IMR-90 (cell line): ENCODE measurements around the gene INO80D. TPM values are rescaled to one million over a fixed set of nuclear protein-coding genes. Genes with fewer than 3 reads are reported as not detected.
A peak's percentile ranks its signal among the peaks of the same experiment; 100 is the strongest.

ENCODE experiments used
- ATAC-seq: fragments of 200-7000 bp; cut with Tn5 transposase; 2 replicates; pipeline ENCODE4 v1.9.1; 2020; ENCODE audit warnings: low read depth, mild to moderate bottlenecking, moderate library complexity
- BruUV-seq: library from RNA; stranded (reverse); fragments of 400-500 nt; replicated peaks from 2 replicates; lab custom pipeline; 2021; lab: Mats Ljungman, UMichigan
- CTCF ChIA-PET: fragments of 300-600 bp; formaldehyde crosslinking; extraction: SDS; loops from one replicate; lab custom pipeline; 2021; ENCODE audit warnings: antibody characterized with exemption; lab: Yijun Ruan, JAX
- POLR2A ChIA-PET: fragments of 300-600 bp; sonication (Branson Sonifier 250); formaldehyde crosslinking; loops from one replicate; lab custom pipeline; 2022; ENCODE audit warnings: antibody characterized with exemption; ENCODE audit not compliant: unreplicated experiment; lab: Charles Lee
- DNase-seq: peaks from one replicate; pipeline ENCODE4 v3.0.0; 2013
- H2AFZ ChIP-seq: replicated peaks from 2 replicates; pipeline ENCODE3; 2013; ENCODE audit warnings: low read length, mild to moderate bottlenecking; ENCODE audit not compliant: poor library complexity
- H2AK5ac ChIP-seq: 2 replicates; pipeline ENCODE4 v1.6.1; 2013; ENCODE audit warnings: low read depth, low read length, inconsistent platforms
- H2AK9ac ChIP-seq: replicated peaks from 2 replicates; pipeline ENCODE3; 2013; ENCODE audit warnings: mild to moderate bottlenecking, low read depth, low read length, moderate library complexity; ENCODE audit not compliant: poor library complexity
- H2BK120ac ChIP-seq: 2 replicates; pipeline ENCODE4 v1.6.1; 2013; ENCODE audit warnings: low read depth, low read length, inconsistent platforms
- H2BK15ac ChIP-seq: 3 replicates; pipeline ENCODE4 v1.6.1; 2013; ENCODE audit warnings: low read depth, low read length, inconsistent platforms
- H2BK20ac ChIP-seq: 2 replicates; pipeline ENCODE4 v1.6.1; 2013; ENCODE audit warnings: low read depth, mild to moderate bottlenecking, inconsistent platforms, low read length, moderate library complexity
- H2BK5ac ChIP-seq: 2 replicates; pipeline ENCODE4 v1.6.1; 2013; ENCODE audit warnings: mild to moderate bottlenecking, low read depth, low read length, inconsistent platforms; ENCODE audit not compliant: poor library complexity, severe bottlenecking
- H3K14ac ChIP-seq: replicated peaks from 2 replicates; pipeline ENCODE4 v1.6.1; 2013; ENCODE audit warnings: low read depth, low read length, inconsistent platforms
- H3K18ac ChIP-seq: 2 replicates; pipeline ENCODE4 v1.6.1; 2013; ENCODE audit warnings: low read depth, low read length, control low read depth
- H3K23ac ChIP-seq: 2 replicates; pipeline ENCODE4 v1.6.1; 2013; ENCODE audit warnings: low read depth, low read length, inconsistent platforms
- H3K27ac ChIP-seq: 2 replicates; pipeline ENCODE4 v1.5.1; 2013; ENCODE audit warnings: mild to moderate bottlenecking, control low read depth, low read length; ENCODE audit not compliant: insufficient read depth
- H3K27me3 ChIP-seq: 2 replicates; pipeline ENCODE4 v1.6.1; 2013; ENCODE audit warnings: low read length; ENCODE audit not compliant: control insufficient read depth, insufficient read depth
- H3K36me3 ChIP-seq: 2 replicates; pipeline ENCODE4 v1.6.1; 2013; ENCODE audit warnings: low read length, mixed read lengths; ENCODE audit not compliant: control insufficient read depth, insufficient read depth
- H3K4ac ChIP-seq: 2 replicates; pipeline ENCODE4 v1.6.1; 2013; ENCODE audit warnings: low read depth, low read length, inconsistent platforms
- H3K4me1 ChIP-seq: 2 replicates; pipeline ENCODE4 v1.6.1; 2013; ENCODE audit warnings: low read length, mixed read lengths; ENCODE audit not compliant: control insufficient read depth, insufficient read depth
- H3K4me2 ChIP-seq: 2 replicates; pipeline ENCODE4 v1.6.1; 2013; ENCODE audit warnings: low read depth, mild to moderate bottlenecking, control low read depth, low read length, moderate library complexity
- H3K4me3 ChIP-seq: 2 replicates; pipeline ENCODE4 v1.5.1; 2013; ENCODE audit warnings: low read depth, mild to moderate bottlenecking, control low read depth, low read length, moderate library complexity; ENCODE audit not compliant: insufficient read depth
- H3K56ac ChIP-seq: 2 replicates; pipeline ENCODE4 v1.6.1; 2013; ENCODE audit warnings: low read length, inconsistent platforms; ENCODE audit not compliant: insufficient read depth; ENCODE audit errors: extremely low read depth
- H3K79me1 ChIP-seq, 2 experiments: 2 replicates each; pipeline ENCODE4 v1.6.1; 2013; ENCODE audit warnings: low read length in 2 of 2, inconsistent platforms in 1 of 2, low read depth in 1 of 2
- H3K9ac ChIP-seq: 2 replicates; pipeline ENCODE4 v1.6.1; 2013; ENCODE audit warnings: low read depth, low read length, control low read depth
- H3K9me1 ChIP-seq: 2 replicates; pipeline ENCODE4 v1.6.1; 2013; ENCODE audit warnings: low read length, inconsistent platforms; ENCODE audit not compliant: insufficient read depth
- H3K9me3 ChIP-seq: 2 replicates; pipeline ENCODE4 v1.6.1; 2013; ENCODE audit warnings: low read length; ENCODE audit not compliant: control insufficient read depth, insufficient read depth
- H4K20me1 ChIP-seq: 2 replicates; pipeline ENCODE4 v1.6.1; 2013; ENCODE audit warnings: low read length, inconsistent platforms; ENCODE audit not compliant: insufficient read depth
- H4K5ac ChIP-seq: 2 replicates; pipeline ENCODE4 v1.6.1; 2013; ENCODE audit warnings: mild to moderate bottlenecking, low read depth, low read length, control low read depth
- H4K8ac ChIP-seq, 2 experiments: 2 replicates each; pipeline ENCODE4 v1.6.1; 2013; ENCODE audit warnings: low read depth in 2 of 2, low read length in 2 of 2, control low read depth in 1 of 2, inconsistent platforms in 1 of 2
- H4K91ac ChIP-seq: 2 replicates; pipeline ENCODE4 v1.6.1; 2013; ENCODE audit warnings: low read depth, low read length, inconsistent platforms; ENCODE audit not compliant: insufficient read depth
- CEBPB ChIP-seq: IDR thresholded peaks from 2 replicates; pipeline ENCODE4 v1.6.1; 2012; ENCODE audit warnings: low read depth, low read length, improper control_type of control experiment
- FOS ChIP-seq: fragments of 150-350 bp; IDR thresholded peaks from 2 replicates; pipeline ENCODE4 v1.6.1; 2016; ENCODE audit warnings: low read depth, low read length
- MAFK ChIP-seq: IDR thresholded peaks from 2 replicates; pipeline ENCODE4 v1.6.1; 2012; ENCODE audit warnings: low read depth, low read length, improper control_type of control experiment
- WGBS, 2 experiments: methylation state at CpG; one replicate each; pipeline versions ENCODE4 v1.1.5 to v1.1.7; 2013; ENCODE audit warnings: missing lambda C conversion rate in 2 of 2; ENCODE audit not compliant: insufficient read length in 1 of 2; ENCODE audit errors: extremely low coverage in 2 of 2; 5-methylcytosine and 5-hydroxymethylcytosine counted together
- dilution Hi-C: fragments of 300-500 bp; cut with HindIII; formaldehyde crosslinking; loops from one replicate; pipeline ENCODE4 v1.14.3; 2018; ENCODE audit warnings: low sequenced_read_pairs; ENCODE audit not compliant: unreplicated experiment
- in situ Hi-C: fragments of 300-500 bp; cut with MboI; formaldehyde crosslinking; loops from 3 replicates; pipeline ENCODE4 v1.14.3; 2019; ENCODE audit warnings: low sequenced_read_pairs, inconsistent platforms, mixed read lengths
- intact Hi-C: fragments of 100-400 bp; cut with micrococcal nuclease; formaldehyde crosslinking; loops from 2 replicates; pipeline ENCODE4 v1.10.0; 2022
- polyA plus RNA-seq, 3 experiments: library from polyadenylated mRNA; depleted of rRNA; stranded (reverse); fragments of >200 nt; gene quantifications; 2 replicates each; pipeline ENCODE4 v1.2.3, GENCODE V29; 2012; ENCODE audit warnings: low replicate concordance in 1 of 3
- total RNA-seq: library from RNA; depleted of rRNA; stranded (reverse); fragments of >200 nt; gene quantifications from 2 replicates; pipeline ENCODE4 v1.2.3, GENCODE V29; 2012

Gene INO80D
- total and polyA plus RNA-seq, 2 of the 4 experiments (the other 2 are of a cell fraction): 0.79 to 4.5 TPM

DNA sequence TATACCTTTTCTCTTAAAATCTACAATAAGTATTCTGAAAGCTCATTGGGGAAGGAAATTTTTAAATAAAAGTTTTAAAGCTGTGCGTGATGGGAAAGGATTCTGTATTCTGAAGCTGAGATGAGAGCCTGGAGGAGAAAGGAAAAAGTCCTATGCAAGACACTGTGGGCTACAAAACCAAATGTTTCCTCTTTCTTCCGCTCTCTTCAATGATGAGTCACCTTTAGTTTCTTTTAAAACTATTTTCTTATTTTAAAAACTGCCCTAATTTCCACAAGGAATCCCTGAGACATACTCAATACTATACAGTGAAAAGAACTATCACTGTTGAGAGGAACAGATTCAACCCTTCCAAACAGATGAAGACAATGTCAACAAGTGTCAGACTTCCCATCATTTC is 87.4 kb downstream of the INO80D start:
- no peak overlapping the region for H2AK5ac ChIP-seq

More for the DNA sequence above, 87.4 kb downstream of the INO80D start:
- H3K23ac ChIP-seq: no peak overlapping the region
- dilution Hi-C loops (no loop called here), in situ Hi-C loops (no loop called here), intact Hi-C loops (loop anchor here (10.0 kb wide), 1 partner anchor 936 kb away; the partner anchor contains the start of gene CPO)
- no peak overlapping the region for H4K8ac ChIP-seq
- no peak overlapping the region for H2AFZ ChIP-seq
- no CpG with 5 or more reads among the region's 2 CpGs for WGBS, 2 experiments
- no peak overlapping the region for H3K4me3 ChIP-seq
- no peak overlapping the region for H3K18ac ChIP-seq
- no peak overlapping the region for H2BK20ac ChIP-seq
- no peak overlapping the region for H2BK5ac ChIP-seq
- no peaks in the 10 kb centered on the region for H3K79me1 ChIP-seq
- DNase-seq (peak; percentile 30), ATAC-seq (peak; percentile 62)
- CTCF ChIA-PET: no interaction called here
- H4K20me1 ChIP-seq: no peaks in the 10 kb centered on the region
- H2AK9ac ChIP-seq: no peak overlapping the region
- no TSS peak for BruUV-seq
- POLR2A ChIA-PET: no interaction called here
- no peak overlapping the region for H3K27ac ChIP-seq
- H3K27me3 ChIP-seq: no peaks in the 10 kb centered on the region
- H3K9ac ChIP-seq: no peak overlapping the region
- no peak overlapping the region for H3K14ac ChIP-seq
- H3K4me2 ChIP-seq: no peak overlapping the region
- H3K4me1 ChIP-seq: peaks cover 3% of the 10 kb centered on the region
- no peaks in the 10 kb centered on the region for H3K9me3 ChIP-seq
- H2BK120ac ChIP-seq: no peak overlapping the region
- H3K56ac ChIP-seq: no peak overlapping the region
- peaks cover under 1% of the 10 kb centered on the region for H3K36me3 ChIP-seq
- no peak overlapping the region for H3K4ac ChIP-seq
- peak; percentile 16; the same call in 1 of the 2 replicates for TF ChIP-seq FOS
- no peak for TF ChIP-seq MAFK
- no peak for TF ChIP-seq CEBPB
- no peaks in the 10 kb centered on the region for H3K9me1 ChIP-seq
- no peak overlapping the region for H2BK15ac ChIP-seq
- no peak overlapping the region for H4K91ac ChIP-seq
- H4K5ac ChIP-seq: no peak overlapping the region
